Ishikawa (cell line): ENCODE results near the gene GPX1.

Experiments
- CREB1 ChIP-seq: IDR thresholded peaks from 2 replicates; pipeline ENCODE4 v1.6.1; 2012; ENCODE audit warnings: low read depth
- EGR1 ChIP-seq: IDR thresholded peaks from 2 replicates; pipeline ENCODE4 v1.6.1; 2012
- EP300 ChIP-seq: IDR thresholded peaks from 2 replicates; pipeline ENCODE4 v1.6.1; 2012; ENCODE audit warnings: borderline replicate concordance
- FOXM1 ChIP-seq: IDR thresholded peaks from 2 replicates; pipeline ENCODE4 v1.6.1; 2012; ENCODE audit warnings: low read depth, borderline replicate concordance
- RAD21 ChIP-seq: IDR thresholded peaks from 2 replicates; pipeline ENCODE4 v1.6.1; 2012; ENCODE audit warnings: low read depth
- TAF1 ChIP-seq: IDR thresholded peaks from 2 replicates; pipeline ENCODE4 v1.6.1; 2012; ENCODE audit warnings: low read depth, mild to moderate bottlenecking
- TEAD4 ChIP-seq: IDR thresholded peaks from 2 replicates; pipeline ENCODE4 v1.6.1; 2012
- YY1 ChIP-seq: IDR thresholded peaks from 2 replicates; pipeline ENCODE4 v1.6.1; 2012; ENCODE audit warnings: low read depth
- ZBTB7A ChIP-seq: IDR thresholded peaks from 2 replicates; pipeline ENCODE4 v1.6.1; 2012; ENCODE audit warnings: low read depth
- TF ChIP-seq, protein P1 (sequence below): IDR thresholded peaks from 2 replicates; pipeline ENCODE4 v1.6.1; 2012
- TF ChIP-seq, protein P2 (sequence below): IDR thresholded peaks from 2 replicates; pipeline ENCODE4 v1.6.1; 2012; ENCODE audit warnings: low read depth, mild to moderate bottlenecking

DNA sequence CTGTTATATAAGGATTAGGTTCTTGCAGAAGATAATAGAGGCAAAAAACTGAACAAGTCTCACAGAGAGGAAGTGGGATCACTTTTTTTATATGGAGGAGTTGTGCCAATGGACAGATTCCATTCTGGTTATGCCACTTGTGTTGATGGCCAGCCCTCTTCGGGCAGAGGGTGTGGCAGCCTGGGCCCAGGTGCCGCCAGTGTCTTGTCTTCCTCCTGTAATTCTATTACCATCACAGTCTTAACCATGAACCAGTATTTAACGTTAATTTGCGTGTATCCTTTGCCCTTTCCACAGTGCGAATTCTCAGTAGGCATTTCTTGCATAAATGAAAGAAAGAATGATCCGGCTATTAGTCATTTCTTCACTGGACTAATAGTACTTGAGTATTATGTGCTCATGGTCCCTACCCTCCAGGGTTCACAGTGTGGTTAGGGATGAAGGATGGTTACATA lies 11.3 kb downstream of the GPX1 start:
- TF ChIP-seq EP300, result no peak
- no peak for TF ChIP-seq TAF1
- TF ChIP-seq, protein P1, sequence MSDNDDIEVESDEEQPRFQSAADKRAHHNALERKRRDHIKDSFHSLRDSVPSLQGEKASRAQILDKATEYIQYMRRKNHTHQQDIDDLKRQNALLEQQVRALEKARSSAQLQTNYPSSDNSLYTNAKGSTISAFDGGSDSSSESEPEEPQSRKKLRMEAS, result no peak; the same call in 1 of the 2 replicates
- TF ChIP-seq, protein P2, sequence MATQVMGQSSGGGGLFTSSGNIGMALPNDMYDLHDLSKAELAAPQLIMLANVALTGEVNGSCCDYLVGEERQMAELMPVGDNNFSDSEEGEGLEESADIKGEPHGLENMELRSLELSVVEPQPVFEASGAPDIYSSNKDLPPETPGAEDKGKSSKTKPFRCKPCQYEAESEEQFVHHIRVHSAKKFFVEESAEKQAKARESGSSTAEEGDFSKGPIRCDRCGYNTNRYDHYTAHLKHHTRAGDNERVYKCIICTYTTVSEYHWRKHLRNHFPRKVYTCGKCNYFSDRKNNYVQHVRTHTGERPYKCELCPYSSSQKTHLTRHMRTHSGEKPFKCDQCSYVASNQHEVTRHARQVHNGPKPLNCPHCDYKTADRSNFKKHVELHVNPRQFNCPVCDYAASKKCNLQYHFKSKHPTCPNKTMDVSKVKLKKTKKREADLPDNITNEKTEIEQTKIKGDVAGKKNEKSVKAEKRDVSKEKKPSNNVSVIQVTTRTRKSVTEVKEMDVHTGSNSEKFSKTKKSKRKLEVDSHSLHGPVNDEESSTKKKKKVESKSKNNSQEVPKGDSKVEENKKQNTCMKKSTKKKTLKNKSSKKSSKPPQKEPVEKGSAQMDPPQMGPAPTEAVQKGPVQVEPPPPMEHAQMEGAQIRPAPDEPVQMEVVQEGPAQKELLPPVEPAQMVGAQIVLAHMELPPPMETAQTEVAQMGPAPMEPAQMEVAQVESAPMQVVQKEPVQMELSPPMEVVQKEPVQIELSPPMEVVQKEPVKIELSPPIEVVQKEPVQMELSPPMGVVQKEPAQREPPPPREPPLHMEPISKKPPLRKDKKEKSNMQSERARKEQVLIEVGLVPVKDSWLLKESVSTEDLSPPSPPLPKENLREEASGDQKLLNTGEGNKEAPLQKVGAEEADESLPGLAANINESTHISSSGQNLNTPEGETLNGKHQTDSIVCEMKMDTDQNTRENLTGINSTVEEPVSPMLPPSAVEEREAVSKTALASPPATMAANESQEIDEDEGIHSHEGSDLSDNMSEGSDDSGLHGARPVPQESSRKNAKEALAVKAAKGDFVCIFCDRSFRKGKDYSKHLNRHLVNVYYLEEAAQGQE, result no peak
- TF ChIP-seq YY1, result no peak
- no peak for TF ChIP-seq ZBTB7A
- no peak for TF ChIP-seq FOXM1
- no peak for TF ChIP-seq TEAD4
- no peak for TF ChIP-seq CREB1
- no peak for TF ChIP-seq RAD21
- TF ChIP-seq EGR1, result no peak
